OCI-LY7 (cell line): Measurements from ENCODE around the gene ATP1A2.

ENCODE experiments used
- CTCF ChIP-seq: fragments of 200-600 bp; sonication (generic); conservative IDR thresholded peaks from 2 replicates; pipeline ENCODE4 v1.5.1; 2014; ENCODE audit warnings: mild to moderate bottlenecking, antibody characterized with exemption, low read length, moderate library complexity, mixed read lengths
- EZH2phosphoT487 ChIP-seq: fragments of 200-600 bp; sonication (generic); IDR thresholded peaks from 2 replicates; pipeline ENCODE4 v1.6.1; 2018; ENCODE audit warnings: low read depth, borderline replicate concordance, mild to moderate bottlenecking, mixed run types, antibody characterized with exemption, low read length, moderate library complexity, mixed read lengths

GRCh38 chr1:160066829-160067745, 48.5 kb upstream of the ATP1A2 start:
- TF ChIP-seq CTCF (no peak), EZH2phosphoT487 (no peak)
